PFSK-1 (cell line): ENCODE results near the gene GRIN3A.
A peak's percentile ranks its signal among the peaks of the same experiment; 100 is the strongest.

Experiments used
- FOXP2 ChIP-seq: optimal IDR thresholded peaks from 2 replicates; pipeline ENCODE3; 2011; ENCODE audit warnings: borderline replicate concordance, control low read depth, inconsistent platforms; ENCODE audit not compliant: insufficient read depth; ENCODE audit errors: extremely low read length, extremely low read depth
- POLR2AphosphoS5 ChIP-seq: IDR thresholded peaks from 2 replicates; pipeline ENCODE4 v1.6.1; 2012; ENCODE audit warnings: low read depth, mild to moderate bottlenecking, control low read depth, low read length, moderate library complexity
- REST ChIP-seq, 2 experiments: IDR thresholded peaks; 2 replicates each; pipeline versions ENCODE4 v1.6.1 to v1.8.0; 2011 to 2012; ENCODE audit warnings: low read depth in 2 of 2, low read length in 2 of 2, control low read depth in 1 of 2, inconsistent platforms in 1 of 2, mild to moderate bottlenecking in 1 of 2, moderate library complexity in 1 of 2; ENCODE audit not compliant: insufficient read depth in 1 of 2
- SIN3A ChIP-seq: IDR thresholded peaks from 2 replicates; pipeline ENCODE4 v1.6.1; 2012; ENCODE audit warnings: mild to moderate bottlenecking, low read length, moderate library complexity, borderline replicate concordance; ENCODE audit not compliant: insufficient read depth
- TAF1 ChIP-seq: IDR thresholded peaks from 2 replicates; pipeline ENCODE4 v1.6.1; 2012; ENCODE audit warnings: low read length, control low read depth, borderline replicate concordance; ENCODE audit not compliant: insufficient read depth

Gene GRIN3A

GRCh38 chr9:101540069-101540468 lies 198.4 kb downstream of the GRIN3A start:
- no peak for TF ChIP-seq POLR2AphosphoS5
- TF ChIP-seq FOXP2, result no peak
- no peak for TF ChIP-seq SIN3A
- TF ChIP-seq REST (IDR thresholded peaks at IDR 0.05; ENCODE audit: insufficient read depth in 1 of 2, low read depth in 2 of 2, low read length in 2 of 2), result no peak
- no peak for TF ChIP-seq TAF1

GRCh38 chr9:101536938-101537337 lies 201.5 kb downstream of the GRIN3A start:
- TF ChIP-seq FOXP2 (no peak), REST (IDR thresholded peaks at IDR 0.05; ENCODE audit: insufficient read depth in 1 of 2, low read depth in 2 of 2, low read length in 2 of 2) (peak; percentile 83 to 94)

- TF ChIP-seq REST (IDR thresholded peaks at IDR 0.05; ENCODE audit: insufficient read depth in 1 of 2, low read depth in 2 of 2, low read length in 2 of 2) (no peak), TAF1 (no peak), FOXP2 (no peak), POLR2AphosphoS5 (no peak), SIN3A (no peak)
These were observed 202.1 kb downstream of the GRIN3A start for GRCh38 chr9:101536351-101536750.

- TF ChIP-seq REST (IDR thresholded peaks at IDR 0.05; ENCODE audit: insufficient read depth in 1 of 2, low read depth in 2 of 2, low read length in 2 of 2) (0 out of 4 replicates have a peak, but pooled peaks of 1 of the 2 experiments have one; percentile 23), SIN3A (peak; percentile 19; the same call in 1 of the 2 replicates), POLR2AphosphoS5 (peak; percentile 71), TAF1 (no peak), FOXP2 (peak; percentile 10)
These were observed 204.9 kb downstream of the GRIN3A start, which contains the start of gene RNF20 for GRCh38 chr9:101533334-101534204. TSS of gene RNF20 (plus strand) at chr9:101533853. CDS start at chr9:101535424, 1,571 bp downstream.
